T-helper 1 cell treated with Interleukin-12 subunit alpha and Interleukin-12 subunit beta and Interleukin-4 antibody, amounts not matched to agents 30 μg/mL and 1 μg/mL, for 36 hours (primary cell): Measurements from ENCODE around the gene KAZN.

Experiments used
- H3K27ac Mint-ChIP-seq: one replicate; pipeline ENCODE4 v1.8.0; 2021; ENCODE audit warnings: mild to moderate bottlenecking, mixed read lengths
- H3K27me3 Mint-ChIP-seq: one replicate; pipeline ENCODE4 v1.8.0; 2021; ENCODE audit warnings: low read depth, mixed read lengths
- H3K36me3 Mint-ChIP-seq: one replicate; pipeline ENCODE4 v1.8.0; 2021; ENCODE audit warnings: low read depth, mixed read lengths
- H3K4me1 Mint-ChIP-seq: one replicate; pipeline ENCODE4 v1.8.0; 2021; ENCODE audit warnings: low read depth, mixed read lengths
- H3K4me3 Mint-ChIP-seq: one replicate; pipeline ENCODE4 v1.8.0; 2021; ENCODE audit warnings: mild to moderate bottlenecking, moderate library complexity, mixed read lengths
- H3K9me3 Mint-ChIP-seq: one replicate; pipeline ENCODE4 v1.8.0; 2021; ENCODE audit warnings: mixed read lengths

The KAZN gene

GRCh38 chr1:14761291-14762153 lies 163.0 kb downstream of the KAZN start:
- H3K36me3 Mint-ChIP-seq = no peaks in the 10 kb centered on the region
- H3K4me3 Mint-ChIP-seq = no peak overlapping the region
- H3K27ac Mint-ChIP-seq = no peak overlapping the region
- no peaks in the 10 kb centered on the region for H3K9me3 Mint-ChIP-seq
- H3K4me1 Mint-ChIP-seq = no peaks in the 10 kb centered on the region
- H3K27me3 Mint-ChIP-seq = no peaks in the 10 kb centered on the region

GRCh38 chr1:14763977-14764376 lies 165.5 kb downstream of the KAZN start:
- H3K9me3 Mint-ChIP-seq = no peaks in the 10 kb centered on the region

DNA sequence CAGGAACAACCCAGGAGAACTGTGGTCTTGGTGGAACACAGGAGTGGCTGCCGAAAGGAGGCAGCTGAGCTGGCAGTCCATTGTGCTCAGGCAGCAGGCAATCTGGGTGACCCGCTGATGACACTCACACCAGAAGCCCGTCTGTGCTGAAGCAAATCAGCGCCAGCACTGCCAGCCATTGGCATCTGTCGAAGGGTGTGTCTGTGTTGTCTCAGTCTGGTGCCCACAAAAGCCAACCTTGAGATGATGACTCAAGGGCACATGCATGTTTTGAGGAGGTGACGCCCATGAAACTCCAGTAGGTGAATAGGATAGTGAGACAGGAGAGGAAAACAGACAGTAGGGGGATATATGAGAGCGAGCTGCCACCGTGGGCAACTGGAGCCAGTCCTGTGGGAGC lies 167.3 kb downstream of the KAZN start:
- H3K36me3 Mint-ChIP-seq = no peaks in the 10 kb centered on the region
- no peaks in the 10 kb centered on the region for H3K9me3 Mint-ChIP-seq
- H3K4me3 Mint-ChIP-seq = no peak overlapping the region
- H3K27ac Mint-ChIP-seq = no peak overlapping the region
- H3K4me1 Mint-ChIP-seq = no peaks in the 10 kb centered on the region
- no peaks in the 10 kb centered on the region for H3K27me3 Mint-ChIP-seq

More at GRCh38 chr1:14763977-14764376, 165.5 kb downstream of the KAZN start:
- H3K27me3 Mint-ChIP-seq = no peaks in the 10 kb centered on the region
- no peak overlapping the region for H3K4me3 Mint-ChIP-seq
- no peaks in the 10 kb centered on the region for H3K36me3 Mint-ChIP-seq
- no peaks in the 10 kb centered on the region for H3K4me1 Mint-ChIP-seq
- no peak overlapping the region for H3K27ac Mint-ChIP-seq

DNA sequence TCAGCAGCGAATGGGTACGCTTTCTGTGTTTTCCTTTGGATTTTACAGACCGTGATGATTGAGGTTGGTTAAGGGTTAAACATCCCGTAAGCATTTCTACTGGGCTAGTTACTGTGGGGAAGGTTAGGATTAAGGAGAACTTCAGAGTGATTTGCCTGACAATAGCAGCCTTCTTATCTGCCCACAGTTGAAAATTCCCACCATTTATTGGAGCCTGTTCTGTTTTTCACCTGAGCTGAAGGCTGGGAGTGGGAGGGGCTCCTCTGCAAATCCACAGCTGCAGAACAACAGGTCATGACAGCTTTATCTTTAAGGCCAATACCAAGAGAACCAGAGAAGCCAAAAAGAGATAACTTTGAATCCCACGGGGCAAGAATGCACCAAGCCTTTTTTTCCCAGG lies 168.6 kb downstream of the KAZN start:
- H3K4me3 Mint-ChIP-seq = no peak overlapping the region
- no peaks in the 10 kb centered on the region for H3K4me1 Mint-ChIP-seq
- no peaks in the 10 kb centered on the region for H3K27me3 Mint-ChIP-seq
- no peaks in the 10 kb centered on the region for H3K9me3 Mint-ChIP-seq
- H3K27ac Mint-ChIP-seq = no peak overlapping the region
- H3K36me3 Mint-ChIP-seq = no peaks in the 10 kb centered on the region

DNA sequence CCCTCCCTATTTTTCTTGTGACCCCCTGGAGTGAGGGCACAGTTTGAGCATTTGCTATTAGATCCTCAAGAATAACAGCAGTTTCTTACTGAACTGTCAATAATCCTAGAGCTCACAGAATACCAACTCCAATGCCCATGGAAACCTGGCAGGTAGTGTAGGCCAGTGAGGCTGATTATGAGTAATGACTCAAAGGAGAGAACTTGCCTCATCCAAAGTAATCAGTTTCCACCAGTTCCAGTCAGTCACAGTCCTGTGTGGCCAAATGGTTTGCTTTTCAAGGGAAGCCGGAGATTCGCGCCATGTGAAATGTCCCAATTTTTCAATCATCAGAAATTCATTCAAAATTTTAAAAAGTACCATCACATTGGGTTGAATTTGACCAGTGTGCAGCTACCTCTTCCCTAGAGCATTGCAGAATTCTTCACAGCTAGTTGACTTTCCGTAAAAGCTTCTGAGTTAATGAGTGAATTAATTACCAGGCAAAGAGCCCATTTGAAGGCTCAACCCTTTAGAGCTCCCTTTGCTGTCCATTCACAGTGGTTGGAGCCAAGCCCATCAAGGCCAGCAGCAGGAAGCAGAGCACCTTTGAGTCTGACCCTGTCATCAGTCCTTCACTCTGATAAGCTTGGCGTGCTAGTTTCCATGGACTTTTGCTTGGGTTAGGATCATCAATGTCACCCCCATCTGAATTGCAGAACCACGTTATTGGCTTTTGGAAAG lies 170.3 kb downstream of the KAZN start:
- H3K27me3 Mint-ChIP-seq = no peaks in the 10 kb centered on the region
- no peaks in the 10 kb centered on the region for H3K36me3 Mint-ChIP-seq
- H3K4me3 Mint-ChIP-seq = no peak overlapping the region
- no peaks in the 10 kb centered on the region for H3K4me1 Mint-ChIP-seq
- H3K27ac Mint-ChIP-seq = no peak overlapping the region
- no peaks in the 10 kb centered on the region for H3K9me3 Mint-ChIP-seq

- Mint-ChIP-seq H3K27ac (no peak overlapping the region), H3K4me1 (no peaks in the 10 kb centered on the region), H3K9me3 (no peaks in the 10 kb centered on the region), H3K36me3 (no peaks in the 10 kb centered on the region), H3K4me3 (no peak overlapping the region), H3K27me3 (no peaks in the 10 kb centered on the region)
Observed at GRCh38 chr1:14769486-14770274, 171.2 kb downstream of the KAZN start.

DNA sequence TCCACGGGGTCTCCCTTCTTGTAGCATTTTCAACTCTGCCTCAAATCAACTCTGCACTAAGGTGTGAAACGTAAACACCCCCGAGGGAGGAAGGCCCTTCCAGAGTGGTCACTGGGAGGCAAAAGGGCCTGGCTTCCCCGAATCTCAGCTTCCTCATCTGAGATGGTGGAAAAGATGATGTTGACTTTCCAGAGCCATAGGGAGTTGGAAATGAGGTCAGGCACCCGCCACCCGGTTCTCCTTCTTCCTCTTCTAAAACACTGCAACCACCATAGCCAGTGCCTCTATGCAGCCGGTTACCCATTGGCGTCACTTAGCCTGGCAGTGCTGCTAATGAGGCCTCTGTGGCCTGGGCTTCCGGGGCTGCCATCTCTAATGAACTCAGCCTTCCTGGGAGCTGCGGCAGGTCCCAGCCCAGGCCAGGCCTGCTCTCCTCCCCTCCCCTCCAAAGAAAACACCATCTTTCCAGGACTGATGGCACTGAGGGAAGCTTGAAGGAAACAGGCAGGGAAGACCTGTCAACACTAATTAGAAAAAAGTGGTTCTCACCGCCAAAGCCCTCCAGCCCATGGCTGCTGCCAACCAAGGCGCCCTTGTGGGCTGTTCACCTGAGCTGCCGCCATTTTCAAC lies 175.0 kb downstream of the KAZN start:
- Mint-ChIP-seq H3K4me3 (no peak overlapping the region), H3K27ac (no peak overlapping the region), H3K9me3 (no peaks in the 10 kb centered on the region), H3K27me3 (no peaks in the 10 kb centered on the region), H3K4me1 (peaks cover 5% of the 10 kb centered on the region), H3K36me3 (no peaks in the 10 kb centered on the region)

- Mint-ChIP-seq H3K27me3 (no peaks in the 10 kb centered on the region), H3K27ac (no peak overlapping the region), H3K36me3 (no peaks in the 10 kb centered on the region), H3K9me3 (no peaks in the 10 kb centered on the region), H3K4me1 (peaks cover 6% of the 10 kb centered on the region), H3K4me3 (no peak overlapping the region)
Observed at GRCh38 chr1:14774225-14774624, 175.7 kb downstream of the KAZN start.

DNA sequence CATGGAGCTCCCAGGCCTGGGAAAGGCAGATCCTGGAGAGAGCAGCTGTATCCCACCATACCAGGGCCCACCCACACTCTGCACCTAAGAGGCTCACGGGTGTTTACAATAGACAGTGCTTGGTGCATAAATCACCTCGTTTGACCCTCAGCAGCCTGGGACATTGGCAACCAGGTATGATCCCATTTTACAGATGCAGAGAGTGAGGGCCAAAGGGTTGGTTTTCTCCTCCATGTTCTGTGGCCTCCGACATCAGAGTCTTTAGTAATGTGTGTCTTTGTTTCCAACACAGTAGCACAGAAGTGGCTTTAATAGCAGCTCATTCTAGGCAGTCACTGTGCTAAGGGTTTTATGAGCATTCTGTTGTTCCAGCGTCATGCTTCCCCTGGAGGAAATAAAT lies 176.5 kb downstream of the KAZN start:
- Mint-ChIP-seq H3K27ac (no peak overlapping the region), H3K36me3 (no peaks in the 10 kb centered on the region), H3K27me3 (no peaks in the 10 kb centered on the region), H3K4me1 (peaks cover 6% of the 10 kb centered on the region), H3K9me3 (no peaks in the 10 kb centered on the region), H3K4me3 (no peak overlapping the region)

GRCh38 chr1:14775434-14775833 lies 176.9 kb downstream of the KAZN start:
- H3K36me3 Mint-ChIP-seq = no peaks in the 10 kb centered on the region
- no peak overlapping the region for H3K27ac Mint-ChIP-seq
- no peaks in the 10 kb centered on the region for H3K27me3 Mint-ChIP-seq
- H3K4me1 Mint-ChIP-seq = peaks cover 6% of the 10 kb centered on the region
- no peak overlapping the region for H3K4me3 Mint-ChIP-seq
- H3K9me3 Mint-ChIP-seq = no peaks in the 10 kb centered on the region

DNA sequence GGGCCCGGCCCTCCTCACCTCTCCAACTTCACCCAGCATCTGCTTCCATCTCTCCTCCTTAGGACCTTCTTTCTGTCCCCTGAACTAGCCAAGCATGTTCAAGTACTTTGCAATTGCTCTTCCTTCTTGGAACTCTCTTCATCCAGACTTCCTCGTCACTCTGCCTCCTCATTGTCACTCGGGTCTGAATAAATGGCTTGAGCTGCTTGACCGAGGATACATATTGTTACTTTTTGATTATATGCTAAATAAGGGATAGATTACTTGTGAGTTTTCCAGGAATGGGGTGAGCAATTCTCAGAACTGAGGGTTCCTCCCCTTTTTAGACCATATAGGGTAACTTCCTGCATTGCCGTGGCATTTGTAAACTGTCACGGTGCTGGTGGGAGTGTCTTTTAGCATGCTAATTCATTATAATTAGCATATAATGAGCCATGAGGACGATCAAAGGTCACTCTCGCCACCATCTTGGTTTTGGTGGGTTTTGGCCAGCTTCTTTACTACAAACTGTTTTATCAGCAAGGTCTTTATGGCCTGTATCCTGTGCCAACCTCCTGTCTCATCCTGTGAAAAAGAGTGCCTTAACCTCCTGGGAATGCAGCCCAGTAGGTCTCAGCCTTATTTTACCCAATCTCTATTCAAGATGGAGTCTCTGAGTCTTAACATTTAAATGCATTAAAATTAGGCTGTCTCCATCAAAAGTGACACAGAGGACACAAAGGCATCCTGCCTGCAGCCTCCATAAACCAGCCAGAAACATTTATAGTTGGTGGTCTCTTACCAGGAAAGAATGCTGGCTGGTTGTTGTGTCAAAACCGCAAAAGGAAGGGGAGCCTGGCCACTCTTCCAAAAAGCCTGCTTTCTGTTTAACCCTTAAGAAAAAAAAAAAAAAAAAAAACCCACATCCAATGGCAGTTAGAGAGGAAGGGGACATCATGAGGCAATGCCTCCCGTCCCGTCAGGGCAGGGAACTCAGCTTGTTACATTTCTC lies 179.3 kb downstream of the KAZN start:
- H3K27ac Mint-ChIP-seq = no peak overlapping the region
- H3K27me3 Mint-ChIP-seq = no peaks in the 10 kb centered on the region
- H3K4me1 Mint-ChIP-seq = peaks cover 6% of the 10 kb centered on the region
- H3K36me3 Mint-ChIP-seq = no peaks in the 10 kb centered on the region
- H3K4me3 Mint-ChIP-seq = no peak overlapping the region
- H3K9me3 Mint-ChIP-seq = no peaks in the 10 kb centered on the region

DNA sequence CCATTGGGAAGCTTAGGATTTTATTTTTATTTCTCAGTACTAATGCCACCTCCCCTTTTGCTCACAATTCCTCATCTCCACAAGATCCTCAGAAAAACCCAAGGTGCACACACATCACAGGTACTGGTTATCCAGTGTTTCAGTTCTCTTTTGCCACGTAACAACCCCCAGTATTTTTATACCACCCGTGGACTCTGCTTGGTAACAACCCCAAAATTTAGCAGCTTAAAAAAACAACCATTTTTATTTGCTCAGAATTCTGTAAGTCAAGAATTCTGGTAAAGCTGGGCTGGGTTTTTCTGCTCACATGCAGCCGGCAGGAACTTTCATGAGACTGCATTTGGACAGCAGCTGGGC lies 180.0 kb downstream of the KAZN start:
- peaks cover 6% of the 10 kb centered on the region for H3K4me1 Mint-ChIP-seq
- H3K27me3 Mint-ChIP-seq = no peaks in the 10 kb centered on the region
- no peak overlapping the region for H3K4me3 Mint-ChIP-seq
- H3K36me3 Mint-ChIP-seq = no peaks in the 10 kb centered on the region
- H3K9me3 Mint-ChIP-seq = no peaks in the 10 kb centered on the region
- no peak overlapping the region for H3K27ac Mint-ChIP-seq
